GM21515 (cell line): ENCODE results near the gene XRCC5.

ENCODE experiments used
- ATAC-seq: cut with Tn5 transposase; IDR thresholded peaks from one replicate; pipeline ENCODE4 v1.9.1; 2021; ENCODE audit not compliant: unreplicated experiment

Gene XRCC5

DNA sequence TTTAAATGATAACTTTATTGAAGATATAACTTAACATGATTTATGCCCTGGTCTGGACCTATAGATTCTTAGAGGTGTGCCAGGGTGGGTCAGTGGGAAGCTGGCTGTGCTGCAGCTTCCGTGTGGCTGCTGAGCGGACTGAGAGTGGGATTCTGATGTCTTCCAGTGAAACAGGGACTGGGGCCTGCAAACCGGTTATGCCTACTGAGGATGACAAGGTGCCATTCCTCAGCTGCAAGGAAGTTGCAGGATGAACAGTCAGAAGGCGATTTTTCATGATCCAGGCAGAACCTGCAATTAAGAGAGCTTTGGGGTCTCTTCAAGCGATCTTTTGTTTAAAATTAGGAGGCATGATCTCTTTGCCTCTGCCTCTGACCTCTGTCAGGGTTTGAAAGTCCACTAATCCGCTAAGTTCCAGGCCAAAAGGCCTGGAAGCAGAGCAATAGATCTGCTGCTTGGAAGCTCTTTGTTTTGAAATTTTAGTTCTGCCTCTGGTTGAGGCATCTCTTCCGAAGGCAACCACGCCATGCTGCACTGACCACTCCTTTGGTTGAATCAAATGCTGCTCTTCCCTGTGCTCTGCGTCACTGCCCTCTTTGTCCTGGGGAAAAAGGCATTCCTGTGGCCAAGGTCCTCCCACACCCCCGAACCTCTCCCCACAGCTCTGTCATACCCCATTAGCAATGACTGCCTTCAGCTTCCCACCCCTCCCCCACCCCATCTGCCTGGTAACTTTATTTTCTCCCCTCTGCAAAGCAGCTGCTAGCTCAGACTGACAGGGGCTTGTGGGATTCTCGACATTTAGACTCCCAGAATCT, 25.5 kb upstream of the XRCC5 start:
- no peak for ATAC-seq

DNA sequence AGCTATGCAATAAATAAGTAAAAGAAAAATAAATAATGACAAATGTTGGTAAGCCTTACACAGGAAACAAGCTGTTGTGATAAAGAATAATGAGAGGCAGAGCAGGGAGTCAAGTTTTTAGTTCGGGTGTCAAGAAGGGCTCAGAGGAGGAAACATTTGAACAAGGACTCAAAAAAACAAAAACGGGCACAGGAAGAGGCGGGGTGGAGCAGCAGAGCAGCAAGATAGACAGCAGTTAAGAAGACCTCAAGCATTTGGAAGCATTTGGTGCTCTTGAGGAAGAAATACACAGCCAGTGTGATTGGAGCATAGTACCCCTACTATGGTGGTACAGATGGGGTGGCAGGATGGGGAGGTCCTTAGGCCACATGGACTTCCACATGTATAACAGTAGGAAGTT, 24.6 kb upstream of the XRCC5 start:
- no peak for ATAC-seq

DNA sequence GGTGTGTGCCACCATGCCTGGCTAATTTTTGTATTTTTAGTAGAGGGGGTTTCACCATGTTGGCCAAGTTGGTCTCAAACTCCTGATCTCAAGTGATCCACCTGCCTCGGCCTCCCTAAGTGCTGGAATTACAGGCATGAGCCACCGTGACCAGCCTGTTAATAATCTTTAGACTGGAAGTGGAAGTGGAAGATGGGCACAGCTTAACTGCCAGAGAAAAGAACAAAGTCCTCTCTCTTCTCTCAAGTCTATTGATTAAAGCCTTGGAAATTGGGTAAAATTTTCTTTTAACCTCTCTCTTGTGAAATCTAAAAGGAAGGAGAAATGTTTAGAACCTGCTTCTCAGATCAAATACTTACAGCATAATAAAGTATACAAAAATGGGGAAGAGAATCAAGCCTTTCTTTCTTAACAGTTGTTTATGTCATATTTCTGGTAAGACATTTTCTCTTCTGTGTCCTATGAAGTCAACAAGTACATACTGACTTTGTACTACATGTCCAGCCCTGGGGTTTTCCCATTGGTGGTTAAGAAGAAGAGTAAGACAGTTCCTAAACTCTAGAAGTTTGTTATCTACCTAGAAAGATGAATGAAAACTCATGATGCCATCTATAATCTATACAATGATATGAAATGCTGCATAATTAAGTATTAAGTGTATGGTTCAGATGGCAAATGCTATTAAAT, 22.8 kb upstream of the XRCC5 start:
- no peak for ATAC-seq

DNA sequence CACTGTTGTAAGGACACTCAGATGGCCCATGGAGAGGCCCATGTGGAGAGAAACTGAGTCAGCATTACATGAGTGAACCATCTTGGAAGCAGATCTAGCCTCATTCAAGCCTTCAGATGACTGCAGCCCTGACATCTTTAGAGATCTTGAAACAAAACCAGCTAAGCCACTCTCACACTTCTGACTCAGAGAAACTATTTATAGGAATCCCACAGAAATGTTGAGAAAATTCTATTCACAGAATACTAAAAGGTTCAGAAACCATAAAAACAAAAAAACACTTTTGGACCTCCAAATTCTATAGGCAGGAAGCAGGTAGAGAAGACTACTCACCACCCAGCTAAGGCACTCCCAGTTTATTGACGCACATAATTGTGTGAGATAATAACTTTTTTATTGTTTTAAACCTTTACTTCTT, 18.8 kb upstream of the XRCC5 start:
- peak; percentile 50 for ATAC-seq

DNA sequence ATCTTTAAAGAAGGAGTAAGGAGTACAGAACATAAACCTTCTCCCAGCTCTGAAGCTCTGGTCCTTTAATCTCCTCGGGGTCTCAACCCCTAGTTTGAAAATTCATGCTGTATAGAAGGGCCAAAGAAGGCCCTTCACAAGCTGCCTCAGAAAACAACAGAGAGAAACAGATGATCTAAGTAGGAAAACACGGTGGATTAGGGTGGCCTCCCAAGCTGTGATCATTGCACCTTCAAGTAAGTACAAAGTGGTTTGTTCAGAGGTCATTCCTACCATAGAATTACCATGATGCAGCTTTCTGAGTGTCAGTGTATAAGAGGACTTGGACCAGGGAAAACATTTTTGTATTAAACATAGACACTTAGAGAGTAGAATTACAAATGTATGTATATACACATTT, 16.5 kb upstream of the XRCC5 start:
- ATAC-seq: no peak

DNA sequence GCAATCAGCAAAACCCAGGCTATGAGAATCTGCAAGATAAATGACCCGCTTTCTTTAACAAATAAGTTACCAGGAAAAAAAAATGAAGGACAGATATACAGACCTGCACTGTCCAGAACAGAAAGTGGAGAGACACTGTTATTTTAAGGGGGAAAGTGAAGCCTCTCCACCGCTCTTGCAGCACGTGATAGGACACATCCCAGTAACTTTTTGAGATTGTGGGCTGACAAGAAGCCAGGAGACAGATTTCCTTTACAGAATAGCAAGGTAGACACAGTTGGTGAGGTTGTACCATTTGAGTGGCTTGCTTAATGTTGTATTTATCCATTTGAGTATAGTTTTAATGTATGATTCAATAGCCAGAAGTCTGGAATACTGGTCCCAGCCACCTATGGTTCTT, 14.4 kb upstream of the XRCC5 start:
- no peak for ATAC-seq

DNA sequence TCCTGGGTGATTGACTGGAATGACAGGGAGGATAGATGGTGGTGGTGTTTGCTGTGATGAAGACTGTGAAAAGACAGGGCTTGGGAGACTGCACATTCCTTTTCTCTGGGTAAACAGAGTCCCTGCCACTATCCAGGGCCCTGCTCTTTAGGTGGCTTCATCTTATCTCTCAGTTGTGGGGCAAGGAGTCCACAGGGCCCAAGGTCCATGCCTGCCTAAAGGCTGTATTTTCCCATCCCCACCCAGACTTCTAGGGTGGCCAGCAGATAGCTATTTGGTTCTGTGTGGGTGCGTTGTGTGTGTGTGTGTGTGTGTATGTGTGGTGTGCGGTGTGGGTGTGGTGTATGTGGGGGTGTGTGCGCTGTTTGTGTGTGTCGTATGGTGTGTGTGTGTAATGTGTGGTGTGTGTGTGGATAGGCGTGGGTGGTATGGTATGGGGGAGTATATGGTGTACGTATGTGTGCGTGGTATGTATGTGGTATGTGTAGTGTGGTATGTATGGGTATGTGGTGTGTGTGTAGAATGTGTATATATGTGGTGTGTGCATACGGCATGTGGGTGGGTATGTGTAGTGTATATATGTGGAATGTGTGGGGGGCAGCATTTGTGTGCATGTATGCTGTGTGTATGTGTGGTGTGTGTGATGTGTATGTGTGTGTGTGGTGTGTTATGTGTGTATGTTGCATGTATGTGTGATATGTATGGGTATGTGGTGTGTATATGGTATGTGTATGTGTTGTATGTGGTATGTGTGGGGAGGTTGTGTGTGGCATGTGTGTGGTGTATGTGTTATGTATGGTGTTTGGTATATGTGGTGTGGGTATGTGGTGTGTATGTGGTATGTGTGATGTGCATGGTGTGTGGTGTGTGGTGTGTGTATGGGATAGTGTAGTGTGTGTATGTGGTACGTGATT, 10.5 kb upstream of the XRCC5 start:
- ATAC-seq: no peak

DNA sequence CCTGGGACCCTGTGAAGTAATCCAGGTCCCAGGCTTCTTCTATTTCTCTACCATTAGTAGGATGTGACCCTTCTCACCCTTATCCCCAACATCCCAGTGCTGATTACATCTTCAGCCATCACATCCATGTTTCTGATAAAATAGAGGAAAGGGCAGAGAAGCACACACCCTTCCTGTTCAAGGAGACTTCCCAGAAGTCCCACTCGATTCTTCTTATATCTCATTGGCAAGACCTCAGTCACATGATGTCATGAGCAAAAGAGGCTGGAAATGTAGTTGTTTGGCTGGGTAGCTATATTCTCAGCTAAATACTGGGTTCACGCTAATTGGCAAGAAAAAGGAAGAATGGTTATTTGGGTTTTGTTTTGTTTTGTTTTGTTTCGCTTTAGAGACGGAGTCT, 8.0 kb upstream of the XRCC5 start:
- no peak for ATAC-seq

DNA sequence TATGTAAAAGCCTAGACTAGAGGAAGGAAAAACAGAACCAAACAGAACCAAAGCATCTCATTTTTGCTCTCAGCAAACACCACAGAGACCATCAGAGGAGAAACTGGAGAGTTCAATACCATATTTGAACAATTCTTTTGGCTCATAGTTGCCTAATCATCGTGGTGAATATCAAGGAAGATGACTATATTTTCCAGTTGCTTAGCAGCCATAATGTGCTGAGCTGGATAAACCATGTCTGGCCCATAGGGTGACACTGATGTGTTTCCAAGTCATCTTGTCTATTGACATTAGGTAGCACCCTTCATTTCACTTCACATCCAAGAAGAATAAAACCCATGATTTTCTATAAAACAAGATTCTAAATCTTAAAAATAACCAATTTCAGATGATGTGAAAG, 5.9 kb upstream of the XRCC5 start:
- ATAC-seq: no peak

DNA sequence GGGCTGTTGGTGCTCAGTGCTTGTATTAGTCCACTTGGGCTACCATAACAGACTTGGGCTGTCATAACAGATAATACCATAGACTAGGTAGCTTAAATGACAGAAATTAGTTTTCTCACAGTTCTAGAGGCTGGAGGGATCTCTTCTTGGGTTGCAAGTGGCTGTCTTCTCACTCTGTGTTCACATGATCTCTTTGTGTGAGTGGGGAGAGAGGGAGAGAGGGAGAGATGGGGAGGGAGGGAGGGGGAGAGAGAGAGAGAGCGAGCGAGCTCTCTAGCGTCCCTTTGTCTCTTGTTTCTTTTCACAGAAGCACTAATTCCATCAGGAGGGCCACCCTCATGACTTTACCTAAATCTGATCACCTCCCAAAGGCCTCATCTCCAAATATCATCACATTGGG, 4.5 kb upstream of the XRCC5 start:
- ATAC-seq: no peak

DNA sequence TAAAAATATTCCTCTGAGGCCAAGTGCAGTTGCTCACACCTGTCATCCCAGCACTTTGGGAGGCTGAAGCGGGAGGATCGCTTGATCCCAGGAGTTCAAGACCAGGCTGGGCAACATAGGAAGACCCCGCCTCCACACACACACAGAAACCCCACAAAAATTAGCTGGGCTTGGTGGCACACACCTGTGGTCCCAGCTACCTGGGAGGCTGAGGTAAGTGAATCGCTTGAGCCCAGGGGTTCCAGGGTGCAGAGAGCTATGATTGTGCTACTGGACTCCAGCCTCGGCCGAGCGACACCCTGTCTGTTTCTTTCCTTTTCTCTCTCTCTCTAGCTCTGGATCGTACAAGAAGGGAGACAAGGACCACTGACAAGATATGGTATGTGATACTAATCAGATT, 1.8 kb upstream of the XRCC5 start:
- no peak for ATAC-seq

DNA sequence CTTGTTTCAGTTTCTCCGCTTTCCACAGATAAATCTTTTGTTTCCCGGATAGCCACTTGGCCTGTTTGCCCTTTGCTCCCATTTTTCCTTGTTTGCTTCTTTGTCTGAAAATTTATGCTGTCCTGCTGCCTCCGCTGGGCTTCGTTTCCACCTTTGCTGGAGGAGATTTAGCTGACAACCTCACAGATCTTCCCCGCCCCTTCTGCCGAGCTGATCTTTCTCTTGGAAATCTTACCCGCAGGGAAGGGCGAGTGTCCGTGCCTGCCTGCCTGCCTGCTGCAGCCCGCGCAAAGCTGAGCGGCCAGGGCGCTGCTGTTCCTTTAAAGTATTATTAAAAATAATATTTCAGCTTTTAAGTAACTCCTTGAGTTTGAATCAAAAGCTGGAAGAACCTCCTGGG, 1.4 kb upstream of the XRCC5 start:
- ATAC-seq: no peak

DNA sequence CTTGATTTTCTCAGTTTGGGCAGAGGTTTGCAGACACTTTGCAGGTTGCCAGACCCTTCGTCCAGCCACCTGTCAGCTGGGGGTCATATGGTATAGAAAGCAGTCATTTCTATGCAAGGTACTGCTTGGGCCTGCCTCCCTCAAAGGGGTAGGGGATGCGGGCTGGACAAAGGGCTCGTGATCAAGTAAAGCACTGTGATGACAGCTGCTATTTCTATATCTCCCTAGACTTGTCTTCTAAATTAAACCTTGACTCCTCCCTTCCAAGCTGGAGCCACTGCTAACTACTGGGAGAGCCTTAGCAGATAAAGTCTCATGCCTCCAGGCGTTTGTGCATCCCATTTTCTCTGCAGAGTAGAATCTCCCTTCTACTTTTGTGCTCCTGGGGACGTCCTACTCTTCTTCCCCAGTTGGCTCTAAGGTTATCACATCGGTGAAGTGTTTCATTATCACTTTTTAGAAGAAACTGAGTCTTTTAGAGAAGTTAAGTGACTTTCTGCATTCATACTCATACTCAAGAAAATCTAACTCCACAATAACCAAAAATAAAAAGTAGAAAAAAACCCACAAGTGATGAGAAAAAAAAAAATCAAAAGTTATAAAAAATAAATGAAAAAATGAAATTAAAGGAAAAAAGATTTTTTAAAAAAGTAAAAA, 710 bp upstream of the XRCC5 start:
- ATAC-seq: no peak

DNA sequence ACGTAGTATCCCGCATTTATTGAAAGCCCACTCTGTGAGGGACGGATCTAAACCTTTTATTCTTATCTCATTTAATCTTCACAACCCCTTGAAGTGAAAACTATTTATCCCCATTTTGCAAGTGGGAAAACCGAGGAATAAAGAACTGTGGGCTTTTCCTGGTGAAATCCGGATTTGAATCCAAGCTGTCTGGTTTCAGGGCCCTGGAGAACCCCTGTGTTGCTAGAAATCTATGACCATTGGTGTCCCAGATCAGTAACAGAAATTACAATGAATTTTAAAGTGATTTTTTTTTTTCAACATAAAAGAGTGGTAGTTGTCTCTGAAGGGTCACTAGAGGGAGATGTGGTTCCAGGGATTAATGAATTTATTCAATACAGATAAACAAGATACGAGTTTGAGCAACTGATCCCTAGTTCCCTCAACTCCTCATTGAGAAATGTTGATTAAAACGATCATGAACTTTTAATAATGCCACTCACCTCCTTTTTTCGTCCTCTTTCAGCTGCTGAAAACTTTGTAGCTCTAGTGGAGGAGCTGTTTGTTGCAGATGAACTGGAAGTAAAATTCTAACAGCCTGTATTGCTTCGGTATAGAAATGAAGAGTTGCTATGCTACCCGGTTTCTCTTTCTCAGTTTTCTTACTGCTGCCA, 940 bp downstream of the XRCC5 start:
- ATAC-seq: no peak

DNA sequence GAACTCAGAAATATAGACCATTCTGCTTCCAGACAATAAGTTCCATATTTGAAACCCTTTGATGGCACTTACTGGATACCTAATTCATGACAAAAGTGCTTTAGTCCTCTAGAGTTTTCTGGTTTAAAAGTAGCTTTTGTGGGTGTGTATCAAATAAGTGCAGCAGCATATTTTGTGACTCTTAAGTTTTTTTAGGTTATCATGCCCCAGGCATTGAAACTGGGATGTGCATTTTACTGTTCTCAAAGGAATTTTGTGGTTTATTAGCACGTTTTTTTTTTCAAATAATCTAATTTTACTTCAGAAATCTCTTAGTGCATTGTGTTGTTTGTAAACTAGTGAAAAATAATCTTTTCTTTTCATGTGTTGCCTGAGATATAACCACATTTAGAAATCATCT, 1.5 kb downstream of the XRCC5 start:
- no peak for ATAC-seq

DNA sequence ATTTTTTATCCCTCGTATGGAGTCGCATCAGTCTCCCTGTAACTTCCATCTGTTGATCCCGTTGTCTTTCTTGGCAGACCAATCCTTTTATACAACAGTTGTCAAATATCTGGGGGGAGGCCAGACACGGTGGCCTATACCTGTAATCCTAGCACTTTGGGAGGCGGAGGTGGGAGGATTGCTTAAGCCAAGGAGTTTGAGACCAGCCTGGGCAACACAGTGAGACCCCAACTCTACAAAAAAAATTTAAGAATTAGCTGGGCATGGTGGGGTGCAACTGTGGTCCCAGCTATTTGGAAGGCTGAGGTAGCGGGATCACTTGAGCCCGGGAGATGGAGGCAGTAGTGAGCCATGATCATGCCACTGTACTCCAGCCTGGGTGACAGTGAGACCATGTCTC, 2.0 kb downstream of the XRCC5 start:
- no peak for ATAC-seq

DNA sequence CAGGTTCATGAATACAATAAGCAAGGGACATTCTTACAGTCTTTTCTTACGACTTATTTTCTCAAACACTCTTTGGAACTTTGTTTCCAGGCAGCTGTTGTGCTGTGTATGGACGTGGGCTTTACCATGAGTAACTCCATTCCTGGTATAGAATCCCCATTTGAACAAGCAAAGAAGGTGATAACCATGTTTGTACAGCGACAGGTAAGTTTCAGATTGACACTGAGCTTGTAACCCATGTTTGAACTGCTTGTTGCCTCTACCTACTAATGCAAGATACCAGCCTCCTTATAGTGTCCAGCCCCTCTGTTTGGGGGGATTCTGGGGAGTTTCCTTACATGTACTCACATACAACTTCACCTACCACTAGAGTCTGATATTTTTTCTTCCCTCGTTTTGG, 3.8 kb downstream of the XRCC5 start:
- ATAC-seq: no peak

DNA sequence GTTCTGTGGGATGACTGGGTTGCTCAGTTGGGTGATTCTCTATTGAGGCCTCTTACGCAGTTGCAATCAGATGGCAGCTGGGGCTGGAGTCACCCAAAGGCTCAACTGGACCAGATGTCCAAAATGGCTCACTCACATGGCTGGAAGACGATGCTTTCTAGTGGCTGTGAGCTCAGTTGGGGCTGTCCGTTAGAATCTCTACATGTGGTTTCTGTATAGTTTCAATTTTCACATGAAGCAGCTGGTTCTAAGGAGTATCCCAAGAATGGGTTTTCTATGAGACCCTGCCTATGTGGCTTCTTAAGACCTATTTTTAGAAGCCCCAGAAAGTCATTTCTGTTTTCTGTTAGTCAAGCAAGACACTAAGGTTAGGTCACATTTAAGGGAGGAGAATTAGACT, 4.4 kb downstream of the XRCC5 start:
- peak; percentile 69 for ATAC-seq

DNA sequence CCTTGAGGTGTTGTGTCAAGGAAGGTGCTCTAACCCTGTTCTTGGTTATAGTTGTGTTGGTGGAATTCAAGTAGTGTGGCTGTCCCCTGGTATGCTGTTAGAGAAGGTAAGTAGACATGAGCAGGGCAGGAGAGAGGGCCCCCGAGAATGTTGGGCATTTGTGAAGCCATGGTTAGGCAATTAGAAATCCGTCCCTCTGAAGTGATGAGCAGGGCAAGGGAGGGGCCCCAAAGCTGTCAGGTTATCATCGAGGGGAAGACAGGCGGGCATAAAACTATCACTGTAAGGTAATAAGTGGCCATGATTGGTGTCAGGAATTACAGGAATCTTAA, 5.2 kb downstream of the XRCC5 start:
- ATAC-seq: no peak

DNA sequence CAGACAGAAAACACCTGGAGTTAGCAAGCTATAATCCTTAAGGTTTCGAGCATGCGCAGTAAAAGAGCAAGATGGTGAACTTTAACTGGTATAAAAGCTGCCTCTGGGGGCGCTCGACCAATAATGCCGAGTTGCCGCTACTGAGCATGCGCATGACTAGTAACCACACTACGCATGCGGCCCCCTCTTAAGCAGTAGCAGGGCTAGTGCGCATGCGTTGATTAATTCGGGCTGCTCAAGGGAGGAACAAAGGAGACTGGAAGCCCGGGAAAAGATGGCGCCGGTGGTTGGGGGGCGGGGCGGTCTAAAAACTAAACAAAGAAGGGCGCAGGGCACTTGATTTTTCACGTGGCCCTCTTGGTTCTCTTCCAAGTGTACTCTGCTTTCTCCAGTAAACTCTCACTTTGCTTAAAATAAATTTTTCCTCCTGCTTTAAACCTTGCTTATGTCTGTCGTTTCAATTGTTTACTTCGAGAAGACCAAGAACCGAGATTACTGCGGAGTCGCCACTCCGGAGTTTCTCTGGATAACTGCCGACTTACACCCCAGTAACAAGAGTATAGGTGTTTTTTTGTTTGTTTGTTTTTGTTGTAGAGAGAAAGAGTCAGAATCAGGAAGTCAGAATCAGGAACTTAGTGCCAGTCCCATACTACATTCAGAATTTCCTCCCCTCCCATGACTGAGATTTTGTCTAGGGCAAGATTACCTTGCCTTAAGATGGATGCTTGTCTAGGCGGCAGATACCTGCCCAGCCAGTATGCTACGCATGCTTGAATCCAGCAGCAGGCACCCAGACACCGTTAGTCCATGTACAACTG, 5.8 kb downstream of the XRCC5 start:
- peak; percentile 40 for ATAC-seq
